GM15510 (cell line): Measurements from ENCODE around the gene SSH2.
A peak's percentile ranks its signal among the peaks of the same experiment; 100 is the strongest.

Experiments
- POLR2A ChIP-seq: IDR thresholded peaks from 3 replicates; pipeline ENCODE4 v1.6.1; 2011; ENCODE audit warnings: borderline replicate concordance; ENCODE audit not compliant: insufficient read length; ENCODE audit errors: extremely low read depth

SSH2 gene

GRCh38 chr17:29629839-29630238 is 300.2 kb downstream of the SSH2 start:
- TF ChIP-seq POLR2A = no peak

GRCh38 chr17:29628644-29629043 is 301.4 kb downstream of the SSH2 start:
- no peak for TF ChIP-seq POLR2A

GRCh38 chr17:29627951-29628350 is 302.1 kb downstream of the SSH2 start:
- TF ChIP-seq POLR2A = no peak

GRCh38 chr17:29625037-29625750 is 304.8 kb downstream of the SSH2 start:
- no peak for TF ChIP-seq POLR2A

GRCh38 chr17:29624586-29624985 is 305.4 kb downstream of the SSH2 start:
- TF ChIP-seq POLR2A = no peak

GRCh38 chr17:29623283-29623647 is 306.8 kb downstream of the SSH2 start:
- no peak for TF ChIP-seq POLR2A

- peak; percentile 17 for TF ChIP-seq POLR2A
Observed at GRCh38 chr17:29622337-29623282, 307.4 kb downstream of the SSH2 start, which contains the start of gene CORO6. TSS of gene CORO6 (minus strand) at chr17:29622912. CDS start at chr17:29621421, 1,491 bp downstream.

GRCh38 chr17:29621751-29622194 is 308.3 kb downstream of the SSH2 start:
- no peak for TF ChIP-seq POLR2A

- no peak for TF ChIP-seq POLR2A
Observed at GRCh38 chr17:29620779-29621500, 309.1 kb downstream of the SSH2 start.

GRCh38 chr17:29620271-29620670 is 309.8 kb downstream of the SSH2 start:
- no peak for TF ChIP-seq POLR2A

GRCh38 chr17:29619251-29619650 is 310.8 kb downstream of the SSH2 start:
- no peak for TF ChIP-seq POLR2A

GRCh38 chr17:29618272-29619065 is 311.6 kb downstream of the SSH2 start:
- no peak for TF ChIP-seq POLR2A

- no peak for TF ChIP-seq POLR2A
Observed at GRCh38 chr17:29617481-29618271, 312.4 kb downstream of the SSH2 start.
